Endothelial cell (in vitro differentiated cells): ENCODE results near the gene ATP5MC3. TPM values are rescaled to one million over a fixed set of nuclear protein-coding genes. Genes with fewer than 3 reads are reported as not detected.

Experiments used
- DNase-seq: peaks from one replicate; pipeline ENCODE4 v3.0.0; 2021; ENCODE audit warnings: low spot score
- H3K27ac Mint-ChIP-seq: one replicate; pipeline ENCODE4 v1.8.0; 2021; ENCODE audit warnings: mixed read lengths, inconsistent platforms; ENCODE audit not compliant: unreplicated experiment
- H3K27me3 Mint-ChIP-seq: one replicate; pipeline ENCODE4 v1.8.0; 2021; ENCODE audit warnings: mild to moderate bottlenecking, moderate library complexity, mixed read lengths, inconsistent platforms; ENCODE audit not compliant: unreplicated experiment
- H3K36me3 Mint-ChIP-seq: one replicate; pipeline ENCODE4 v1.8.0; 2021; ENCODE audit warnings: mild to moderate bottlenecking, low read depth, mixed read lengths, inconsistent platforms; ENCODE audit not compliant: unreplicated experiment
- H3K4me1 Mint-ChIP-seq: one replicate; pipeline ENCODE4 v1.8.0; 2021; ENCODE audit warnings: mild to moderate bottlenecking, mixed read lengths, inconsistent platforms; ENCODE audit not compliant: unreplicated experiment
- H3K4me3 Mint-ChIP-seq: one replicate; pipeline ENCODE4 v1.8.0; 2021; ENCODE audit warnings: mild to moderate bottlenecking, mixed read lengths, inconsistent platforms; ENCODE audit not compliant: unreplicated experiment
- H3K9me3 Mint-ChIP-seq: one replicate; pipeline ENCODE4 v1.8.0; 2021; ENCODE audit warnings: mixed read lengths, inconsistent platforms; ENCODE audit not compliant: unreplicated experiment
- microRNA-seq: library from miRNA; unstranded; fragments of <30 nt; microRNA quantifications from one replicate; pipeline ENCODE4, GENCODE V29; 2020; ENCODE audit not compliant: unreplicated experiment
- total RNA-seq: library from RNA; stranded (reverse); fragmentation: NEBNext Ultra II Directional; extraction: Animal tissue kit (Norgen Biotek cat#: 25700); gene quantifications from one replicate; pipeline ENCODE4 v1.2.1, GENCODE V29; 2021; ENCODE audit not compliant: unreplicated experiment
- TF ChIP-seq, protein P1 (sequence below): fragments of 200-600 bp; sonication (generic); IDR thresholded peaks from one replicate; pipeline ENCODE4 v1.5.0; 2021; ENCODE audit warnings: antibody characterized with exemption; ENCODE audit not compliant: unreplicated experiment

Gene ATP5MC3
- total RNA-seq, 1 donor from 2014 or later, result 207 TPM

DNA sequence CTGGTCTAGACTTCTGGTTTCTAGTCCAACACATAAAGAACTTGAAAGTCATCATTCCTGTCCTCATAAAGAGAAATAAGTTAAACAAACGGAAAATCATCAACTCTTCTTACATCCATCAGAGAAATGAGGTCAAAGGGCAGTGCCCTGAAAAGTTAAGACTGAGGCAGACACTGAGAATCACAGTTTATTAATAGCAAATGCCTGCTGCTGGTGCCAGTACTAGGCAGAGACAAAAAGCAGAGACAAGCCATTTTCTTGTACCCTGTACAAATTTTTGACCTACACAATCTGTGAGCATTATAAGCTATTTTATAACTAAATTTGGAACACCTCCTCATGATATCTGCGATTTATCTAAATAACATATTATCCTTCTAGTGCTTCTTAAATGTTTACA, 50.3 kb downstream of the ATP5MC3 start:
- Mint-ChIP-seq H3K27ac (no peak overlapping the region), H3K4me1 (no peaks in the 10 kb centered on the region), H3K27me3 (no peaks in the 10 kb centered on the region), H3K36me3 (peaks cover 16% of the 10 kb centered on the region), H3K4me3 (no peak overlapping the region), H3K9me3 (no peaks in the 10 kb centered on the region)
- TF ChIP-seq, protein P1, sequence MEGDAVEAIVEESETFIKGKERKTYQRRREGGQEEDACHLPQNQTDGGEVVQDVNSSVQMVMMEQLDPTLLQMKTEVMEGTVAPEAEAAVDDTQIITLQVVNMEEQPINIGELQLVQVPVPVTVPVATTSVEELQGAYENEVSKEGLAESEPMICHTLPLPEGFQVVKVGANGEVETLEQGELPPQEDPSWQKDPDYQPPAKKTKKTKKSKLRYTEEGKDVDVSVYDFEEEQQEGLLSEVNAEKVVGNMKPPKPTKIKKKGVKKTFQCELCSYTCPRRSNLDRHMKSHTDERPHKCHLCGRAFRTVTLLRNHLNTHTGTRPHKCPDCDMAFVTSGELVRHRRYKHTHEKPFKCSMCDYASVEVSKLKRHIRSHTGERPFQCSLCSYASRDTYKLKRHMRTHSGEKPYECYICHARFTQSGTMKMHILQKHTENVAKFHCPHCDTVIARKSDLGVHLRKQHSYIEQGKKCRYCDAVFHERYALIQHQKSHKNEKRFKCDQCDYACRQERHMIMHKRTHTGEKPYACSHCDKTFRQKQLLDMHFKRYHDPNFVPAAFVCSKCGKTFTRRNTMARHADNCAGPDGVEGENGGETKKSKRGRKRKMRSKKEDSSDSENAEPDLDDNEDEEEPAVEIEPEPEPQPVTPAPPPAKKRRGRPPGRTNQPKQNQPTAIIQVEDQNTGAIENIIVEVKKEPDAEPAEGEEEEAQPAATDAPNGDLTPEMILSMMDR, result no peak
- no peak for DNase-seq

DNA sequence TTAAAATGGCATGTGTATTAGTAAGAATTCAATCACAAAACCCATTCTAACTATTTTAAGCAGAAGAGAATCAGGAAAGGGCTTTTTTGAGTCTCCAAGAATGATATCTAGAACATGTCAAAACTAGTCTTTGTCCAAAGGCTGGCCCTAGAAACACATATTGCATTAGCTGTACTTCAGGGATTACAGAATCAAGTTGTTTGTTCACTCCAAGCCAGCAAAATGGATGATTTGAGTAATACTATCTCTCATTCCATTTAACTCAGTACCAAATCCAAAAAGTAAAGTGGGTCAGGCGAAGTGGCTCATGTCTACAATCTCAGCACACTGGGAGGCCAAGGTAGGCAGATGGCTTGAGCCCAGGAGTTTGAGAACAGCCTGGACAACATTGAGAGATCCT, 54.8 kb downstream of the ATP5MC3 start:
- DNase-seq, result no peak
- Mint-ChIP-seq H3K4me3 (no peak overlapping the region), H3K27me3 (no peaks in the 10 kb centered on the region), H3K9me3 (no peaks in the 10 kb centered on the region), H3K4me1 (peaks cover 2% of the 10 kb centered on the region), H3K36me3 (peaks cover 16% of the 10 kb centered on the region), H3K27ac (no peak overlapping the region)
- TF ChIP-seq, protein P1, result no peak

Small RNA genes within 50 kb of the gene (microRNA-seq; reads per million reads assigned to microRNA genes)
- gene MIR933, result 14.3 reads per million, percentile 63 among the genes with 10 or more reads in this experiment

Other genes starting within 250 kb of the ATP5MC3 start
- 26.3 TPM for gene CHN1, start 176.3 kb downstream of the ATP5MC3 start, total RNA-seq
- gene ATF2, start 13.5 kb downstream of the ATP5MC3 start, total RNA-seq, result 63.3 TPM